Measurements from ENCODE around the gene EPS8L3. TPM values are rescaled to one million over a fixed set of nuclear protein-coding genes. Genes with fewer than 3 reads are reported as not detected.
A peak's percentile ranks its signal among the peaks of the same experiment; 100 is the strongest.

EPS8L3 gene
- total and polyA plus RNA-seq, 2 of the 4 experiments (the other 2 are of a cell fraction): not detected

DNA sequence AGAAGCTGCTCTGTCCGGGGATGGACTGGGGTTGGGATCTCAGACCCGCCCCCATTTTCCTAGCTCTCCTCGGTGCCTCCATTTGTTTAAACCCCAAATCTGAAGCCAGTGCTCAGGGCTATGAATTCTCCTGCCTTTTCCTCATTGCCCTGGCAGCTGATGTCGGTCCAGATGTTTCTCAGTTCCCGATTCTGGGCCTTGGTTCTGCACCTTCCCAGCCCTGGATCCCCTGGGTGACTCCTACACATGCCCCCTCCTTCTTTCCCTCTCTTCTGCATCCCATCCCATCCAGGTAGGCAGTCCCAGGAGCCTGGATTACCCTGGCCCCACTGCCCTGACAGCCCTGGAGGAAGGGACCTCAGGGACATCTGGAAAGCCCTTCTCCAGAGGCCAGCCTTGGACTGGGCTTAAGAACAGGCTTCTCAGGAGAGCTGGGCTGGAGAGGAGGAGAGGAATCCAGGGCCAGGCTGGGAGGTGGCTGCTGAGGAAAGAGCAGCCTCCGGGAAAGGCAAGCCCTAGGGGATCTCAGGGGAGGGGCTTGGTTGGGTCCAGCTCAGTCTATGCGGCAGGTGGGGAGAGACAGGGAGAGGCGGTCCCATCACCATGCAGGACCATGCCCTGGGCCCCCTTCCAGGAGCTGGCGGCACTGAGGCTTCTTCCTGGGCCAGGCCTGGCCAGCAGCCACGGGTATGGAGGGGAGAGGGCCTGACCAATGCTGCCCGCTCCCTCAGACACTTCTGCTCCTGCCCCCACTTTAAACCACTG lies 6.8 kb upstream of the EPS8L3 start:
- H2AFZ ChIP-seq (replicated peaks; ENCODE audit: low read length, poor library complexity): no peak overlapping the region
- no peak for ATAC-seq (ENCODE audit: low read depth)
- TF ChIP-seq, protein P1, sequence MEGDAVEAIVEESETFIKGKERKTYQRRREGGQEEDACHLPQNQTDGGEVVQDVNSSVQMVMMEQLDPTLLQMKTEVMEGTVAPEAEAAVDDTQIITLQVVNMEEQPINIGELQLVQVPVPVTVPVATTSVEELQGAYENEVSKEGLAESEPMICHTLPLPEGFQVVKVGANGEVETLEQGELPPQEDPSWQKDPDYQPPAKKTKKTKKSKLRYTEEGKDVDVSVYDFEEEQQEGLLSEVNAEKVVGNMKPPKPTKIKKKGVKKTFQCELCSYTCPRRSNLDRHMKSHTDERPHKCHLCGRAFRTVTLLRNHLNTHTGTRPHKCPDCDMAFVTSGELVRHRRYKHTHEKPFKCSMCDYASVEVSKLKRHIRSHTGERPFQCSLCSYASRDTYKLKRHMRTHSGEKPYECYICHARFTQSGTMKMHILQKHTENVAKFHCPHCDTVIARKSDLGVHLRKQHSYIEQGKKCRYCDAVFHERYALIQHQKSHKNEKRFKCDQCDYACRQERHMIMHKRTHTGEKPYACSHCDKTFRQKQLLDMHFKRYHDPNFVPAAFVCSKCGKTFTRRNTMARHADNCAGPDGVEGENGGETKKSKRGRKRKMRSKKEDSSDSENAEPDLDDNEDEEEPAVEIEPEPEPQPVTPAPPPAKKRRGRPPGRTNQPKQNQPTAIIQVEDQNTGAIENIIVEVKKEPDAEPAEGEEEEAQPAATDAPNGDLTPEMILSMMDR (conservative IDR thresholded peaks at IDR 0.05; ENCODE audit: low read depth, low read length): no peak
- no peak for TF ChIP-seq MAZ (IDR thresholded peaks at IDR 0.05; ENCODE audit: borderline replicate concordance, low read depth, low read length)
- TF ChIP-seq CHD1 (IDR thresholded peaks at IDR 0.05; ENCODE audit: low read depth, low read length): no peak
- TF ChIP-seq, protein P2, sequence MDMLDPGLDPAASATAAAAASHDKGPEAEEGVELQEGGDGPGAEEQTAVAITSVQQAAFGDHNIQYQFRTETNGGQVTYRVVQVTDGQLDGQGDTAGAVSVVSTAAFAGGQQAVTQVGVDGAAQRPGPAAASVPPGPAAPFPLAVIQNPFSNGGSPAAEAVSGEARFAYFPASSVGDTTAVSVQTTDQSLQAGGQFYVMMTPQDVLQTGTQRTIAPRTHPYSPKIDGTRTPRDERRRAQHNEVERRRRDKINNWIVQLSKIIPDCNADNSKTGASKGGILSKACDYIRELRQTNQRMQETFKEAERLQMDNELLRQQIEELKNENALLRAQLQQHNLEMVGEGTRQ (IDR thresholded peaks at IDR 0.05; ENCODE audit: low read depth, low read length): no peak
- TF ChIP-seq RFX5 (IDR thresholded peaks at IDR 0.05; ENCODE audit: low read depth, low read length): no peak
- no peak for TF ChIP-seq SMC3 (IDR thresholded peaks at IDR 0.05; ENCODE audit: low read depth, low read length)
- no peak for TF ChIP-seq FOS (IDR thresholded peaks at IDR 0.05; ENCODE audit: low read depth, low read length)
- TF ChIP-seq, protein P3, sequence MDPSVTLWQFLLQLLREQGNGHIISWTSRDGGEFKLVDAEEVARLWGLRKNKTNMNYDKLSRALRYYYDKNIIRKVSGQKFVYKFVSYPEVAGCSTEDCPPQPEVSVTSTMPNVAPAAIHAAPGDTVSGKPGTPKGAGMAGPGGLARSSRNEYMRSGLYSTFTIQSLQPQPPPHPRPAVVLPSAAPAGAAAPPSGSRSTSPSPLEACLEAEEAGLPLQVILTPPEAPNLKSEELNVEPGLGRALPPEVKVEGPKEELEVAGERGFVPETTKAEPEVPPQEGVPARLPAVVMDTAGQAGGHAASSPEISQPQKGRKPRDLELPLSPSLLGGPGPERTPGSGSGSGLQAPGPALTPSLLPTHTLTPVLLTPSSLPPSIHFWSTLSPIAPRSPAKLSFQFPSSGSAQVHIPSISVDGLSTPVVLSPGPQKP (IDR thresholded peaks at IDR 0.05; ENCODE audit: borderline replicate concordance, low read depth, low read length): no peak
- TF ChIP-seq POLR2A (IDR thresholded peaks at IDR 0.05; ENCODE audit: low read depth, low read length): no peak
- TF ChIP-seq RAD21 (IDR thresholded peaks at IDR 0.05; ENCODE audit: low read length): no peak
- TF ChIP-seq MXI1 (IDR thresholded peaks at IDR 0.05; ENCODE audit: borderline replicate concordance, low read depth, low read length): no peak
- no peak for TF ChIP-seq MAFK (IDR thresholded peaks at IDR 0.05; ENCODE audit: low read depth, low read length)
- no peak for TF ChIP-seq CEBPB (IDR thresholded peaks at IDR 0.05; ENCODE audit: low read depth, low read length)
- no peak for TF ChIP-seq RCOR1 (IDR thresholded peaks at IDR 0.05; ENCODE audit: insufficient replicate concordance, low read length)
- TF ChIP-seq NFE2L2 (IDR thresholded peaks at IDR 0.05; ENCODE audit: low read depth, low read length): no peak

More for the DNA sequence above, 6.8 kb upstream of the EPS8L3 start:
- no peak overlapping the region for H4K8ac ChIP-seq (ENCODE audit: low read depth in 2 of 2, low read length in 2 of 2)
- H2BK20ac ChIP-seq (ENCODE audit: low read depth, low read length): peak overlapping the region; percentile 58
- 94% methylated on average over 3 of the region's 11 CpGs; no CpG with 5 or more reads in 1 of the 2 experiments for WGBS, 2 experiments (ENCODE audit: extremely low coverage in 2 of 2, insufficient read length in 1 of 2)
- peak overlapping the region; percentile 25; the same call in 1 of the 2 replicates for H3K4ac ChIP-seq (ENCODE audit: low read depth, low read length)
- H3K56ac ChIP-seq (ENCODE audit: extremely low read depth, insufficient read depth, low read length): no peak overlapping the region
- no peaks in the 10 kb centered on the region for H3K9me3 ChIP-seq (ENCODE audit: control insufficient read depth, insufficient read depth, low read length)
- in situ Hi-C loops (cut with MboI; ENCODE audit: low sequenced_read_pairs) (loop anchor here (5.0 kb wide), 2 partner anchors 128 to 223 kb away; partner anchors contain the start of gene GNAI3), intact Hi-C loops (cut with micrococcal nuclease) (no loop called here), dilution Hi-C loops (cut with HindIII; ENCODE audit: low sequenced_read_pairs, unreplicated experiment) (no loop called here)
- 0 out of 3 replicates have a peak overlapping the region, but pooled peaks have one; percentile 40 for H2BK15ac ChIP-seq (ENCODE audit: low read depth, low read length)
- H3K4me1 ChIP-seq (ENCODE audit: control insufficient read depth, insufficient read depth, low read length): peaks cover 16% of the 10 kb centered on the region
- H3K27me3 ChIP-seq (ENCODE audit: control insufficient read depth, insufficient read depth, low read length): no peaks in the 10 kb centered on the region
- peaks cover 16% of the 10 kb centered on the region; the same call in 1 of the 2 replicates for H3K9me1 ChIP-seq (ENCODE audit: insufficient read depth, low read length)
- H3K18ac ChIP-seq (ENCODE audit: low read depth, low read length): no peak overlapping the region
- no peak overlapping the region for H3K27ac ChIP-seq (ENCODE audit: insufficient read depth, low read length)
- ChIA-PET CTCF (no interaction called here), POLR2A (ENCODE audit: unreplicated experiment) (no interaction called here)
- H3K14ac ChIP-seq (replicated peaks; ENCODE audit: low read depth, low read length): no peak overlapping the region
- H3K4me3 ChIP-seq (ENCODE audit: insufficient read depth, low read depth, low read length): no peak overlapping the region
- H4K5ac ChIP-seq (ENCODE audit: low read depth, low read length): no peak overlapping the region
- peak overlapping the region; percentile 24 for H2BK5ac ChIP-seq (ENCODE audit: low read depth, low read length, poor library complexity, severe bottlenecking)
- no TSS peak for BruUV-seq (replicated peaks)
- H2AK9ac ChIP-seq (replicated peaks; ENCODE audit: low read depth, low read length, poor library complexity): no peak overlapping the region
- peak overlapping the region; percentile 32 for H4K91ac ChIP-seq (ENCODE audit: insufficient read depth, low read depth, low read length)
- H4K20me1 ChIP-seq (ENCODE audit: insufficient read depth, low read length): no peaks in the 10 kb centered on the region
- H3K9ac ChIP-seq (ENCODE audit: low read depth, low read length): no peak overlapping the region
- H3K4me2 ChIP-seq (ENCODE audit: low read depth, low read length): no peak overlapping the region
- no peaks in the 10 kb centered on the region for H3K36me3 ChIP-seq (ENCODE audit: control insufficient read depth, insufficient read depth, low read length)
- no peaks in the 10 kb centered on the region for H3K79me1 ChIP-seq (ENCODE audit: low read depth in 1 of 2, low read length in 2 of 2)
- DNase-seq: no peak
- H3K23ac ChIP-seq (ENCODE audit: low read depth, low read length): no peak overlapping the region
- H2BK120ac ChIP-seq (ENCODE audit: low read depth, low read length): peak overlapping the region; percentile 28; the same call in 1 of the 2 replicates
- peak overlapping the region; percentile 88 for H2AK5ac ChIP-seq (ENCODE audit: low read depth, low read length)

Data from IMR-90 (cell line).